A549 (cell line): ENCODE data around the gene NFE2. TPM values are rescaled to one million over a fixed set of nuclear protein-coding genes. Genes with fewer than 3 reads are reported as not detected.

Experiments
- ATAC-seq, 2 experiments: fragments of 200-7000 bp in 1 of 2; fragments of >200 bp in 1 of 2; cut with Nextera tagmentation in 1 of 2; cut with Tn5 transposase in 1 of 2; 3 replicates each; pipeline versions ENCODE4 v1.8.0 to v1.9.1; 2018 to 2020; ENCODE audit warnings: mild to moderate bottlenecking in 1 of 2, moderate library complexity in 1 of 2
- CTCF ChIA-PET: fragments of 300-600 bp; sonication (Branson Sonifier 250); formaldehyde crosslinking; extraction: SDS; loops from one replicate; lab custom pipeline; 2021; ENCODE audit warnings: antibody characterized with exemption, inconsistent platforms; lab: Yijun Ruan, JAX
- POLR2A ChIA-PET: fragments of 350-600 bp; formaldehyde crosslinking; extraction: SDS; loops from one replicate; lab custom pipeline; 2021; ENCODE audit warnings: antibody characterized with exemption, inconsistent platforms; lab: Yijun Ruan, JAX
- DNase-seq, 2 experiments: peaks; one replicate each; pipeline versions ENCODE4 v3.0.0 to v3.0.0-alpha.2; 2011 to 2016; ENCODE audit warnings: low read depth in 1 of 2, low spot score in 1 of 2
- FAIRE-seq: peaks from 2 replicates; lab custom pipeline; 2011; peaks lifted over from hg19 to GRCh38; lab: Jason Lieb, UNC
- H3K27ac ChIP-seq, 2 experiments: fragments of >200 bp; sonication (Bioruptor Twin); formaldehyde crosslinking; 3 replicates each; pipeline ENCODE4 v1.5.1; 2016 to 2017
- H3K4me1 ChIP-seq: fragments of >200 bp; sonication (Bioruptor Twin); formaldehyde crosslinking; 3 replicates; pipeline ENCODE4 v1.6.1; 2016
- H3K4me2 ChIP-seq: fragments of >200 bp; sonication (Bioruptor Twin); formaldehyde crosslinking; 3 replicates; pipeline ENCODE4 v1.6.1; 2016
- H3K4me3 ChIP-seq: fragments of >200 bp; sonication (Bioruptor Twin); formaldehyde crosslinking; 3 replicates; pipeline ENCODE4 v1.5.1; 2016
- H3K9me3 ChIP-seq: fragments of >200 bp; sonication (Bioruptor Twin); formaldehyde crosslinking; 3 replicates; pipeline ENCODE4 v1.6.1; 2016
- ATOH8 ChIP-seq: fragments of 250-450 bp; sonication (Bioruptor Pico); IDR thresholded peaks from 2 replicates; pipeline ENCODE4 v1.5.0; 2020; ENCODE audit warnings: low read depth, mild to moderate bottlenecking, moderate library complexity
- CHD2 ChIP-seq: fragments of 150-350 bp; IDR thresholded peaks from 2 replicates; pipeline ENCODE4 v1.6.1; 2014; ENCODE audit warnings: low read length; ENCODE audit not compliant: partially characterized antibody
- E2F6 ChIP-seq: IDR thresholded peaks from 2 replicates; pipeline ENCODE4 v1.6.1; 2012; ENCODE audit warnings: low read depth, borderline replicate concordance
- EHMT2 ChIP-seq: fragments of 200-600 bp; sonication (generic); IDR thresholded peaks from 2 replicates; pipeline ENCODE4 v1.6.1; 2016; ENCODE audit warnings: antibody characterized with exemption, low read depth, mild to moderate bottlenecking, moderate library complexity
- FOXS1 ChIP-seq: fragments of 250-450 bp; sonication (Bioruptor Pico); IDR thresholded peaks from 2 replicates; pipeline ENCODE4 v1.5.0; 2020; ENCODE audit warnings: mild to moderate bottlenecking, moderate library complexity
- JUN ChIP-seq, 2 experiments: fragments of >200 bp; sonication (Bioruptor Twin); formaldehyde crosslinking; IDR thresholded peaks; 2 replicates in 1 of 2; 3 replicates in 1 of 2; pipeline ENCODE4 v1.6.1; 2016 to 2017
- MAZ ChIP-seq: fragments of 150-350 bp; IDR thresholded peaks from 2 replicates; pipeline ENCODE4 v1.6.1; 2014; ENCODE audit warnings: antibody characterized with exemption, low read depth, low read length, borderline replicate concordance
- NR3C1 ChIP-seq: fragments of >200 bp; sonication (Bioruptor Twin); formaldehyde crosslinking; IDR thresholded peaks from 3 replicates; pipeline ENCODE4 v1.6.1; 2017
- TFCP2L1 ChIP-seq: fragments of 250-450 bp; sonication (Bioruptor Pico); IDR thresholded peaks from 2 replicates; pipeline ENCODE4 v1.5.0; 2021; ENCODE audit warnings: mild to moderate bottlenecking
- TP53 ChIP-seq: fragments of 250-450 bp; sonication (Bioruptor Pico); IDR thresholded peaks from 2 replicates; pipeline ENCODE4 v1.5.0; 2021; ENCODE audit warnings: mild to moderate bottlenecking, moderate library complexity
- ZNF302 ChIP-seq: fragments of 250-450 bp; sonication (Bioruptor Pico); IDR thresholded peaks from 2 replicates; pipeline ENCODE4 v1.9.0; 2021; ENCODE audit warnings: inconsistent platforms, mild to moderate bottlenecking, moderate library complexity
- WGBS: methylation state at CpG from one replicate; pipeline ENCODE4 v1.1.6; 2017; ENCODE audit errors: missing lambda C conversion rate; 5-methylcytosine and 5-hydroxymethylcytosine counted together
- polyA plus RNA-seq, 4 experiments: library from polyadenylated mRNA; depleted of rRNA in 3 of 4; stranded (reverse); fragments of >200 nt; fragmentation: RNase III in 1 of 4; extraction: RNeasy Plus Mini Kit Qiagen cat#74134 plus additional on column Dnase treatment in 1 of 4; gene quantifications; 2 replicates in 3 of 4; 3 replicates in 1 of 4; pipeline ENCODE4 v1.2.3, GENCODE V29; 2011 to 2017
- small RNA-seq, 6 experiments: library from RNA; depleted of rRNA; stranded (forward); fragments of <200 nt; gene quantifications; one replicate each; pipeline ENCODE3, GENCODE V24; 2012

Gene NFE2
- polyA plus RNA-seq, 2 of the 4 experiments (the other 2 are of a cell fraction) = 0.30 to 0.52 TPM

- ChIA-PET CTCF (interaction anchor here (1.0 to 2.9 kb wide), 5 partner anchors 10 to 133 kb away, joined by 3 to 9 read pairs (median 3); no protein-coding TSS in a partner anchor), POLR2A (no interaction called here)
- H3K4me1 ChIP-seq = no peaks in the 10 kb centered on the region
- FAIRE-seq = no peak
- no peak for TF ChIP-seq NR3C1
- TF ChIP-seq MAZ = no peak
- TF ChIP-seq EHMT2 = no peak
- TF ChIP-seq TFCP2L1 = no peak
- TF ChIP-seq TP53 (CRISPR knock-in tag) = no peak
- no peak for TF ChIP-seq FOXS1 (CRISPR knock-in tag)
- no peak for TF ChIP-seq CHD2
- no peak for TF ChIP-seq JUN (IDR thresholded peaks at IDR 0.05)
- no peak for TF ChIP-seq ATOH8 (CRISPR knock-in tag)
- no peak for TF ChIP-seq E2F6
- TF ChIP-seq ZNF302 (CRISPR knock-in tag) = no peak
- no peak overlapping the region for H3K4me2 ChIP-seq
- no peak for ATAC-seq
- WGBS = 93% methylated on average over 6 of the region's 6 CpGs
- DNase-seq = no peak
- no peak overlapping the region for H3K27ac ChIP-seq
- H3K4me3 ChIP-seq = no peak overlapping the region
- no peaks in the 10 kb centered on the region for H3K9me3 ChIP-seq
Measured at GRCh38 chr12:54246011-54246641, 54.7 kb downstream of the NFE2 start.

Small RNA genes lying within 50 kb of the gene (small RNA-seq; reads per million reads assigned to genes)
- gene MIR148B = 22.9 to 5,126 (median 1,463) reads per million in 6 experiments
- gene RN7SL390P = 0 reads per million in 6 experiments
- 0 reads per million in 6 experiments for gene RN7SL744P
- 0 to 0.26 (median 0) reads per million in 6 experiments for gene RNU6-950P

Other genes with a start within 250 kb of the NFE2 start
- 1.3 and 1.5 TPM in 2 replicates for gene HOXC4, start 247.2 kb downstream of the NFE2 start, polyA plus RNA-seq (2011; rRNA removed)
- 2.8 to 4.0 TPM (median 3.5 TPM) in 3 replicates for gene HOXC4, start 247.2 kb downstream of the NFE2 start, polyA plus RNA-seq (2017; fragmentation: RNase III; extraction: RNeasy Plus Mini Kit Qiagen cat#74134 plus additional on column Dnase treatment)
- gene SMUG1, start 112.0 kb downstream of the NFE2 start, polyA plus RNA-seq (2011; rRNA removed) = 34.8 and 40.7 TPM in 2 replicates
- 27.6 to 32.5 TPM (median 30.9 TPM) in 3 replicates for gene SMUG1, start 112.0 kb downstream of the NFE2 start, polyA plus RNA-seq (2017; fragmentation: RNase III; extraction: RNeasy Plus Mini Kit Qiagen cat#74134 plus additional on column Dnase treatment)
- gene CBX5, start 20.9 kb downstream of the NFE2 start, polyA plus RNA-seq (2011; rRNA removed) = 115 and 129 TPM in 2 replicates
- 38.8 to 39.5 TPM (median 39.5 TPM) in 3 replicates for gene CBX5, start 20.9 kb downstream of the NFE2 start, polyA plus RNA-seq (2017; fragmentation: RNase III; extraction: RNeasy Plus Mini Kit Qiagen cat#74134 plus additional on column Dnase treatment)
- 622 and 880 TPM in 2 replicates for gene HNRNPA1, start 20.3 kb downstream of the NFE2 start, polyA plus RNA-seq (2011; rRNA removed)
- 1,469 to 1,640 TPM (median 1,479 TPM) in 3 replicates for gene HNRNPA1, start 20.3 kb downstream of the NFE2 start, polyA plus RNA-seq (2017; fragmentation: RNase III; extraction: RNeasy Plus Mini Kit Qiagen cat#74134 plus additional on column Dnase treatment)
- gene COPZ1, start 24.1 kb upstream of the NFE2 start, polyA plus RNA-seq (2011; rRNA removed) = 590 and 613 TPM in 2 replicates
- 300 to 339 TPM (median 304 TPM) in 3 replicates for gene COPZ1, start 24.1 kb upstream of the NFE2 start, polyA plus RNA-seq (2017; fragmentation: RNase III; extraction: RNeasy Plus Mini Kit Qiagen cat#74134 plus additional on column Dnase treatment)
- gene GPR84, start 63.5 kb upstream of the NFE2 start, polyA plus RNA-seq (2011; rRNA removed) = not detected in 2 replicates
- 0.04 TPM in 1 of 3 replicates, not detected in the others for gene GPR84, start 63.5 kb upstream of the NFE2 start, polyA plus RNA-seq (2017; fragmentation: RNase III; extraction: RNeasy Plus Mini Kit Qiagen cat#74134 plus additional on column Dnase treatment)
- gene ZNF385A, start 83.7 kb upstream of the NFE2 start, polyA plus RNA-seq (2011; rRNA removed) = 1.8 and 3.0 TPM in 2 replicates
- gene ZNF385A, start 83.7 kb upstream of the NFE2 start, polyA plus RNA-seq (2017; fragmentation: RNase III; extraction: RNeasy Plus Mini Kit Qiagen cat#74134 plus additional on column Dnase treatment) = 10.0 to 14.9 TPM (median 14.1 TPM) in 3 replicates
- gene ITGA5, start 118.3 kb upstream of the NFE2 start, polyA plus RNA-seq (2011; rRNA removed) = 31.7 and 36.1 TPM in 2 replicates
- gene ITGA5, start 118.3 kb upstream of the NFE2 start, polyA plus RNA-seq (2017; fragmentation: RNase III; extraction: RNeasy Plus Mini Kit Qiagen cat#74134 plus additional on column Dnase treatment) = 21.5 to 30.0 TPM (median 27.2 TPM) in 3 replicates
- gene GTSF1, start 172.6 kb upstream of the NFE2 start, polyA plus RNA-seq (2011; rRNA removed) = not detected in 2 replicates
- gene GTSF1, start 172.6 kb upstream of the NFE2 start, polyA plus RNA-seq (2017; fragmentation: RNase III; extraction: RNeasy Plus Mini Kit Qiagen cat#74134 plus additional on column Dnase treatment) = not detected in 3 replicates
- gene NCKAP1L, start 196.7 kb upstream of the NFE2 start, polyA plus RNA-seq (2011; rRNA removed) = 0.07 and 0.08 TPM in 2 replicates
- 0.01 TPM in 1 of 3 replicates, not detected in the others for gene NCKAP1L, start 196.7 kb upstream of the NFE2 start, polyA plus RNA-seq (2017; fragmentation: RNase III; extraction: RNeasy Plus Mini Kit Qiagen cat#74134 plus additional on column Dnase treatment)
- gene PDE1B, start 248.6 kb upstream of the NFE2 start, polyA plus RNA-seq (2011; rRNA removed) = 0.08 TPM in 1 of 2 replicates, not detected in the other
- 0.04 to 0.05 TPM in 2 of 3 replicates, not detected in the other for gene PDE1B, start 248.6 kb upstream of the NFE2 start, polyA plus RNA-seq (2017; fragmentation: RNase III; extraction: RNeasy Plus Mini Kit Qiagen cat#74134 plus additional on column Dnase treatment)